Tibial nerve (tissue), 4 donors: ENCODE data around the gene ZNF423.

ENCODE experiments used
- EP300 ChIP-seq, 2 donors: sonication (generic); formaldehyde crosslinking; IDR thresholded peaks; one replicate each; pipeline ENCODE4 v1.6.1; 2017; ENCODE audit warnings: antibody characterized with exemption in 2 of 2, mild to moderate bottlenecking in 1 of 2
- POLR2A ChIP-seq, 2 donors: fragments of 450-650 bp; IDR thresholded peaks; one replicate each; pipeline ENCODE4 v1.6.1; 2017; ENCODE audit warnings: antibody characterized with exemption in 2 of 2, mild to moderate bottlenecking in 2 of 2, moderate library complexity in 2 of 2
- TF ChIP-seq, protein P1 (sequence below), 5 experiments: fragments of 200-600 bp in 3 of 5; fragments of 450-650 bp in 2 of 5; sonication (generic) in 3 of 5; IDR thresholded peaks; one replicate each; pipeline ENCODE4 v1.5.1; 2016 to 2019; ENCODE audit warnings: antibody characterized with exemption in 5 of 5, mild to moderate bottlenecking in 3 of 5, moderate library complexity in 2 of 5

DNA sequence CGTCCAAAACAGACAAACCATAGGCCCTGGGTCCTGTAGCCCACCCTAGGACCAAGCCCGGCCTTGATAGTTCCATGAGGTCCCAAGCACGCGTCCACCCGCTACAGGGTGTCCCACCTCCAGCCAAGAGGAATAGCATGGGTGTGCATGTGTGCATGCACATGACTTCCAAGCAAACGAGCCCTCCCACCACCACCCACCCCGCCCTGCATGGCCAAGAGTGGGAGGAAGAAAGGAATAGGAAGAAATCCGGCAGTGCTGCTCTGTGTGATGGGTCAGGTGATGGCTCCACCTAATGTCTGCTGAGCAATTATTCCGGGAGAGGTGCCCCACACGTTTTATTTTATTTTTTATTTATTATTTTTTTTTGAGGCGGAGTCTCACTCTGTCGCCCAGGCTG is 184.6 kb downstream of the ZNF423 start:
- TF ChIP-seq, protein P1, sequence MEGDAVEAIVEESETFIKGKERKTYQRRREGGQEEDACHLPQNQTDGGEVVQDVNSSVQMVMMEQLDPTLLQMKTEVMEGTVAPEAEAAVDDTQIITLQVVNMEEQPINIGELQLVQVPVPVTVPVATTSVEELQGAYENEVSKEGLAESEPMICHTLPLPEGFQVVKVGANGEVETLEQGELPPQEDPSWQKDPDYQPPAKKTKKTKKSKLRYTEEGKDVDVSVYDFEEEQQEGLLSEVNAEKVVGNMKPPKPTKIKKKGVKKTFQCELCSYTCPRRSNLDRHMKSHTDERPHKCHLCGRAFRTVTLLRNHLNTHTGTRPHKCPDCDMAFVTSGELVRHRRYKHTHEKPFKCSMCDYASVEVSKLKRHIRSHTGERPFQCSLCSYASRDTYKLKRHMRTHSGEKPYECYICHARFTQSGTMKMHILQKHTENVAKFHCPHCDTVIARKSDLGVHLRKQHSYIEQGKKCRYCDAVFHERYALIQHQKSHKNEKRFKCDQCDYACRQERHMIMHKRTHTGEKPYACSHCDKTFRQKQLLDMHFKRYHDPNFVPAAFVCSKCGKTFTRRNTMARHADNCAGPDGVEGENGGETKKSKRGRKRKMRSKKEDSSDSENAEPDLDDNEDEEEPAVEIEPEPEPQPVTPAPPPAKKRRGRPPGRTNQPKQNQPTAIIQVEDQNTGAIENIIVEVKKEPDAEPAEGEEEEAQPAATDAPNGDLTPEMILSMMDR (IDR thresholded peaks at IDR 0.05) = no peak
- no peak for TF ChIP-seq EP300 (IDR thresholded peaks at IDR 0.05)
- no peak for TF ChIP-seq POLR2A (IDR thresholded peaks at IDR 0.05)
